GM03348 (cell line): ENCODE data around the gene TNFAIP3.
"Not testable (repeated sequence)": the region's sequence is repeated elsewhere in the genome, so short reads cannot be mapped to it uniquely, and the experiment has no call there.

Experiments
- DNase-seq: peaks from one replicate; pipeline ENCODE4 v3.0.0; 2012; ENCODE audit warnings: low spot score

The TNFAIP3 gene

DNA sequence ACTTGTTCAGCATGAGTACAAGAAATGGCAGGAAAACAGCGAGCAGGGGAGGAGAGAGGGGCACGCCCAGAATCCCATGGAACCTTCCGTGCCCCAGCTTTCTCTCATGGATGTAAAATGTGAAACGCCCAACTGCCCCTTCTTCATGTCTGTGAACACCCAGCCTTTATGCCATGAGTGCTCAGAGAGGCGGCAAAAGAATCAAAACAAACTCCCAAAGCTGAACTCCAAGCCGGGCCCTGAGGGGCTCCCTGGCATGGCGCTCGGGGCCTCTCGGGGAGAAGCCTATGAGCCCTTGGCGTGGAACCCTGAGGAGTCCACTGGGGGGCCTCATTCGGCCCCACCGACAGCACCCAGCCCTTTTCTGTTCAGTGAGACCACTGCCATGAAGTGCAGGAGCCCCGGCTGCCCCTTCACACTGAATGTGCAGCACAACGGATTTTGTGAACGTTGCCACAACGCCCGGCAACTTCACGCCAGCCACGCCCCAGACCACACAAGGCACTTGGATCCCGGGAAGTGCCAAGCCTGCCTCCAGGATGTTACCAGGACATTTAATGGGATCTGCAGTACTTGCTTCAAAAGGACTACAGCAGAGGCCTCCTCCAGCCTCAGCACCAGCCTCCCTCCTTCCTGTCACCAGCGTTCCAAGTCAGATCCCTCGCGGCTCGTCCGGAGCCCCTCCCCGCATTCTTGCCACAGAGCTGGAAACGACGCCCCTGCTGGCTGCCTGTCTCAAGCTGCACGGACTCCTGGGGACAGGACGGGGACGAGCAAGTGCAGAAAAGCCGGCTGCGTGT, 11.6 kb downstream of the TNFAIP3 start:
- DNase-seq: no peak

DNA sequence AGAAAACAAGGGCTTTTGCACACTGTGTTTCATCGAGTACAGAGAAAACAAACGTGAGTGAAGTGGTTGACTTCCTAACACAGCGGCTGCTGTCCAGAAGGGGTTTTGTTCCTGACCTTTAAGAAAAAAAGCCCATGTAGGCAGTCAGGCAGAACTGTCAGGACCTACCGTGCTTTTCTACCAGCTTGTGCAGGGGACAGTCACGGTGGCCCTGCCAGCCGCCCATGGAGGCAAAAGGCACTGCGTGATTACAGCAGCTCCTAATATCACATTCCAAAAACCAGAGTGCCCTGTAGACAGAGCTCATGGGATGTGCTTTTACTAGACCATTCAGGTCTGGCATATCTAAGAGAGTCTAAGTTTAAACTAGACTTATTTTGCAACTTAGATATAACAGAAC, 12.2 kb downstream of the TNFAIP3 start:
- DNase-seq: no peak

DNA sequence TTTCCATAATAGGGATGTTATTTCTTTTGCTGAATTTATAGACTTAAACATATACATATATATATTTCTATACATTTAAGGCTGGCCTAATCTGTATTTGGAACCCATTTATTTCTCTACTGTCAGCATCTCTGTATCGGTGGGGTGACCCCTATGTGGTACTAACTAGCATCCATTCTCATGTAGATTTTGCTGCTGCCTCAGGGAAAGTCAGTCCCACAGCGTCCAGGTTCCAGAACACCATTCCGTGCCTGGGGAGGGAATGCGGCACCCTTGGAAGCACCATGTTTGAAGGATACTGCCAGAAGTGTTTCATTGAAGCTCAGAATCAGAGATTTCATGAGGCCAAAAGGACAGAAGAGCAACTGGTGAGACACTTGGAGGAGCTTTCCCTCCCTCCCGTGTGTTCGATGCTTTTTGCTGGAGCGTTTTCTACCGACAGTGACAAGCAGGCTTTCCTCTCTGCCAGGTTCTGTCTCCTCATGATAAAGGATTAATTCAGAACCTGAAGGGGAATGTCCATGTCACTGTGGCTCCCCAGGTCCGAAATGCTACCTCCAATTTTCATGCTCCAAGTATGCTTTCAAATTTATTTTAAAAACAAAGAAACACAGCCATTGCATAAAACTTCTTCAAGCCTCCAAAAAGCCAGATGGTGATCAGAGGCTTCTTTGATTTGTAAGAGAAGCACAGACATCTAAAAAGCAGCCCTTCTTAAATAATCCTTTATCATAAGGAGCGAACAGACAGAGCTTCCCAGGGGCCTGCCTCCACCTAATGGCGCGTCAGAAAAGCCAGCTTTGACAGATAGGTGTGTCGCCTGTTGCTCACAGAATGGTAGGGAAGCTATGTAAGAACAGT, 13.1 kb downstream of the TNFAIP3 start:
- no peak for DNase-seq

DNA sequence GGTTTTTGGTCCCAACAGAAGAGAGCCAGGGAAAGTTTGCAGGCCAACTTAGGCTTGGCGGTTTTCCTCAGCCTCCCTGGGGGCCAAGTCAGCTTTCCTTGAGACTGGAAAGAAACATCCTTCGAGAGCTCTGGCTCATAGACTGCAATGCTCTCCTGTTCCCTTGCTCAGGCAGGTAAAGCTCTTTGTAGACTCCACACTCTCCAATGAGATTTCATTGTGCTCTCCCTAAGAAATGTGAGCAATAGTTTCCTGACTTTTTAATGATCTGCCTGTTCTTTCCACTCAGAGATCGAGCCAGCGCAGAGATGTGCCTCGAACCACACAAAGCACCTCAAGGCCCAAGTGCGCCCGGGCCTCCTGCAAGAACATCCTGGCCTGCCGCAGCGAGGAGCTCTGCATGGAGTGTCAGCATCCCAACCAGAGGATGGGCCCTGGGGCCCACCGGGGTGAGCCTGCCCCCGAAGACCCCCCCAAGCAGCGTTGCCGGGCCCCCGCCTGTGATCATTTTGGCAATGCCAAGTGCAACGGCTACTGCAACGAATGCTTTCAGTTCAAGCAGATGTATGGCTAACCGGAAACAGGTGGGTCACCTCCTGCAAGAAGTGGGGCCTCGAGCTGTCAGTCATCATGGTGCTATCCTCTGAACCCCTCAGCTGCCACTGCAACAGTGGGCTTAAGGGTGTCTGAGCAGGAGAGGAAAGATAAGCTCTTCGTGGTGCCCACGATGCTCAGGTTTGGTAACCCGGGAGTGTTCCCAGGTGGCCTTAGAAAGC, 13.9 kb downstream of the TNFAIP3 start:
- DNase-seq: no peak

DNA sequence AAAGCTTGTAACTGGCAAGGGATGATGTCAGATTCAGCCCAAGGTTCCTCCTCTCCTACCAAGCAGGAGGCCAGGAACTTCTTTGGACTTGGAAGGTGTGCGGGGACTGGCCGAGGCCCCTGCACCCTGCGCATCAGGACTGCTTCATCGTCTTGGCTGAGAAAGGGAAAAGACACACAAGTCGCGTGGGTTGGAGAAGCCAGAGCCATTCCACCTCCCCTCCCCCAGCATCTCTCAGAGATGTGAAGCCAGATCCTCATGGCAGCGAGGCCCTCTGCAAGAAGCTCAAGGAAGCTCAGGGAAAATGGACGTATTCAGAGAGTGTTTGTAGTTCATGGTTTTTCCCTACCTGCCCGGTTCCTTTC, 14.4 kb downstream of the TNFAIP3 start:
- no peak for DNase-seq

DNA sequence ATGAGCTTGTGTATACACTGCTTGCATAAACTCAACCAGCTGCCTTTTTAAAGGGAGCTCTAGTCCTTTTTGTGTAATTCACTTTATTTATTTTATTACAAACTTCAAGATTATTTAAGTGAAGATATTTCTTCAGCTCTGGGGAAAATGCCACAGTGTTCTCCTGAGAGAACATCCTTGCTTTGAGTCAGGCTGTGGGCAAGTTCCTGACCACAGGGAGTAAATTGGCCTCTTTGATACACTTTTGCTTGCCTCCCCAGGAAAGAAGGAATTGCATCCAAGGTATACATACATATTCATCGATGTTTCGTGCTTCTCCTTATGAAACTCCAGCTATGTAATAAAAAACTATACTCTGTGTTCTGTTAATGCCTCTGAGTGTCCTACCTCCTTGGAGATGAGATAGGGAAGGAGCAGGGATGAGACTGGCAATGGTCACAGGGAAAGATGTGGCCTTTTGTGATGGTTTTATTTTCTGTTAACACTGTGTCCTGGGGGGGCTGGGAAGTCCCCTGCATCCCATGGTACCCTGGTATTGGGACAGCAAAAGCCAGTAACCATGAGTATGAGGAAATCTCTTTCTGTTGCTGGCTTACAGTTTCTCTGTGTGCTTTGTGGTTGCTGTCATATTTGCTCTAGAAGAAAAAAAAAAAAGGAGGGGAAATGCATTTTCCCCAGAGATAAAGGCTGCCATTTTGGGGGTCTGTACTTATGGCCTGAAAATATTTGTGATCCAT, 15.3 kb downstream of the TNFAIP3 start:
- no peak for DNase-seq

DNA sequence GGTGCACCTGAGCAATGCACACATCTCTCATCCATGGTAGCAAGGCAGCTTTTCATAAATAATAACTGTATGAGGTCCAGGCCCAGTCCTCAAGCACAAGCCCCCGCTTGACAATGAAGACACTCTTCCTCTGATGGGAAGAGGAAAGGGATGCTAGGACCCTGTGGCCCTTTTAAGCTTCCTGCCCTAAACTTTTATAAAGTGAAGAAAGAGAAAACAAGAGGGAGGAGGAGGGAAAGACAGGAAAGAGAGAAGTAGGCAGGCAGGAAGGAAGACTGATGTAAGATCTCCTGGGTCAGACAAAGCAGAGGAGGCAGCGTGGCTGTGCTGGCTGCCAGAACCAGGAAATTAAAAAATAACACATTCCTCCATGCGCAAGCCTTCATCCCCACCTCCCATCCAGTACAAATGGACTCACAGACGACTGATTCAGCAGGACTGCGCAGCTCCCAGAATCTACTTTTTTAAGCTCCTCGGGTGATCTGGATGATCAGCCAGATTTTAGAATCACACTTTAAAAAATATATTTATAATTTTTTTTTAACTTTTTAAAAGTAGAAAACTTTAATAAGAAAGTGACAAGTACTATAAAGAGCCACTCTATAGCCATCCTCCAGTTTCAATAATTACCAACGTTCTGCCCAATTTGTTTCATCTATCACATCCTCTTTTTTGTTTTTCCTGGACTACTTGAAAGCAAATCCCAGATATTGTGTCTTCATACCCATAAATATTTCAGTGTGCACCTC, 16.5 kb downstream of the TNFAIP3 start:
- no peak for DNase-seq

DNA sequence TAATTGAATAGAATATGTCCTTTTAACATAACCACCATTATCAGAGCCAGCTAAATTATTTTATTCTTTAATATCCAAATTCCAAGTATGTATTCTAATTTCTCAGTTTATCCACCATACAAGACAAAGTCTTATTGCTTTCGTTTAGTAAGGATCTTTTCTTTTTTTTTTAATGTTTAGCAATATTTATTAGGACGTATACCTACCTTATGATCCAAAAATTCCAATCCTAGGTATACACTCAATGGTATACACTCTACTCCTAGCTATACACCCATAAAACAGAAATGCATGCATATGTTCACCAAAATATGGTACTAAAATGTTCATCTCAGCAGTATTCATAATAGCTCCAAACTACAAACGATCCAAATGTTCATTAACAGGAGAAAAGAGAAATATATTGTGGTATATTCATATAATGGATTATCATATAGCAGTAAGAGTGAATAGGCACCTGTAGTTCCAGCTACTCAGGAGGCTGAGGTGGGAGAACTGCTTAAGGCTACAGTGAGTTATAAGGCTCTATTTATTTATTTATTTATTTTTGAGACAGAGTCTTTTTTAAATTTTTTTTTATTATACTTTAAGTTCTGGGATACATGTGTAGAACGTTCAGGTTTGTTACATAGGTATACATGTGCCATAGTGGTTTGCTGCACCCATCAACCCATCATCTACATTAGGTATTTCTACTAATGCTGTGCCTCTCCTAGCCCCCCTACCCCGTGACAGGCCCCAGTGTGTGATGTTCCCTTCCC, 17.3 kb downstream of the TNFAIP3 start:
- no peak for DNase-seq

DNA sequence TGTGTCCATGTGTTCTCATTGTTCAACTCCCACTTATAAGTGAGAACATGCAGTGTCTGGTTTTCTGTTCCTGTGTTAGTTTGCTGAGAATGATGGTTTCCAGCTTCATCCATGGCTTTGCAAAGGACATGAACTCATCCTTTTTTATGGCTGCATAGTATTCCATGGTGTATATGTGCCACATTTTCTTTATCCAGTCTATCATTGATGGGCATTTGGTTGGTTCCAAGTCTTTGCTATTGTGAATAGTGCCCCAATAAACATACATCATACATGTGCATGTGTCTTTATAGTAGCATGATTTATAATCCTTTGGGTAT, 17.8 kb downstream of the TNFAIP3 start:
- DNase-seq: not testable (repeated sequence)

DNA sequence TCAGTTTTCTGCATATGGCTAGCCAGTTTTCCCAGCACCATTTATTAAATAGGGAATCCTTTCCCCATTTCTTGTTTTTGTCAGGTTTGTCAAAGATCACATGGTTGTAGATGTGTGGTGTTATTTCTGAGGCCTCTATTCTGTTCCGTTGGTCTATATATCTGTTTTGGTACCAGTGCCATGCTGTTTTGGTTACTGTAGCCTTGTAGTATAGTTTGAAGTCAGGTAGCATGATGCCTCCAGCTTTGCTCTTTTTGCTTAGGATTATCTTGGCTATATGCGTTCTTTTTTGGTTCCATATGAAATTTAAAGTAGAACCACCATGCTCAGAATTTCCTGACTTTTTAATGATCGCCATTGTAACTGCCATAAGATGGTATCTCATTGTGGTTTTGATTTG, 19.2 kb downstream of the TNFAIP3 start:
- DNase-seq: not testable (repeated sequence)

DNA sequence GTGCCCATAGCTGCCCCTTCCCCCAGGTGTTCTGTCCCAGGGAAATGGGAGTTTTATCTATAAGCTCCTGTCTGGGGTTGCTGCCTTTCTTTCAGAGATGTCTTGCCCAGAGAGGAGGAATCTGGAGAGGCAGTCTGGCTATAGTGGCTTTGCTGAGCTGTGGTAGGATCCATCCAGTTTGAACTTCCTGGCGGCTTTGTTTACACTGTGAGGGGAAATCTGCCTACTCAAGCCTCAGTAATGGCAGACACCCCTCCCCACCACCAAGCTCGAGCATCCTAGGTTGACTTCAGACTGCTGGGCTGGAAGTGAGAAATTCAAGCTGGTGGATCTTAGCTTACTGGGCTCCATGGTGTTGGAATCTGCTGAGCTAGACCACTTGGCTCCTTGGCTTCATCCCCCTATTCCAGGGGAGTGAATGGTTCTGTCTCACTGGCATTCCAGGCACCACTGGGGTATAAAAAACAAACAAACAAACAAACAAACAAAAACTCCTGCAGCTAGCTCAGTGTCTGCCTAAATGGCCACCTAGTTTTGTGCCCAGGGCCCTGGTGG, 24.0 kb downstream of the TNFAIP3 start:
- DNase-seq: no peak

DNA sequence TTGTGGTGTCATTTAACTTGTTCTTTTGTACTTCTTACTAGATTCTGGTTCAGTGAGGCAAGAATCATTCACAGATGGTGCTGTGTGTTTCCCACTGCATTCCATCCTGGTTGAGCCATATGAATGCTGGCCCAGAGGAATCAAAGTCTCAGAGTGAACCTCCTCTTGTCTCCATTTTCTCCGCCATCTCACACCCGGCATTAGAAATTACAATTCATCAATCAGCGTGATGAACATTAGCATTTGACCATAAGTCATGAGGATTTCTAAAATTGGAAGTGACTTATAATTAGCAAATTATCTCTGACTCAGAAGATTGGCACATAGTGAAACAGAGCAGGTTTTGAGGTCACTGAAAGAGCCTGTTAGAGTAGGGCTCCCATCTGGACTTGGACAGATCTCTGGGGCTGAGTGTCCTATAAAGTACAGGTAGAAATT, 25.2 kb downstream of the TNFAIP3 start:
- DNase-seq: peak; percentile 84

DNA sequence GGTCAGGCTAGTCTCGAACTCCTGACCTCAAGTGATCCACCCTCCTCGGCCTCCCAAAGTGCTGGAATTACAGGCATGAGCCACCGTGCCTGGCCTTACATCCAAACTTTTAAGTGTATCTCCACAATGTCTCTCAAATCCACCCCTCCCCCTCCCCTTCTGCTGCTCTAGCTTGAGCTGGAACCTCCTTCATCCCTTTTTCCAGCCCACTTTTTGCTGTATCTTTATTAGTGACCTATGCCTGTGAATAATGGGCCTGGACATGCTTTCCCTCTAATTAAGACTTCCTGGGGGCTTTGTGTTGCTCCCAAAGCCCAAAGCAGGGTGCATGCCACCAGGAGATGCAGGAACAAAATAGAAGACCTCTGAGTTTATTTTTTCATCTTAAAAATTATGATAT, 26.1 kb downstream of the TNFAIP3 start:
- DNase-seq: no peak

DNA sequence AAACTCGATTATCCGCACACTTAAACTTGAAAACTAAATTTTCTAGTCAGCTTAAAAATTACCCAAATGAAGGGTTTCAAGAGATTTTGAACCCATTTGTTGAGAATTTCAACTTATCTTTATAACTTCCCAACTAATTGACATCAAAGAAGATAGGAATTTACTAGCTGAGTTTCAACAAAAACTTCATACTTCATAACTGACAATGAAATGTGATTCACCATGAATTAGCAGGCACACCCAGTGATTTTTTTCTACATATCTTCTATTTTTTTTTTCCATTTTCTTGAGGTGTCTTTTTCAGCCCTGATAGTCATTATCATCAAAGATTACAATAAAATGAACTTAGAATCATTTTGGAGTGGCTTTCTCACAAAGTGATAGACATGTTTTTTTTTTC, 26.7 kb downstream of the TNFAIP3 start:
- DNase-seq: peak; percentile 58

DNA sequence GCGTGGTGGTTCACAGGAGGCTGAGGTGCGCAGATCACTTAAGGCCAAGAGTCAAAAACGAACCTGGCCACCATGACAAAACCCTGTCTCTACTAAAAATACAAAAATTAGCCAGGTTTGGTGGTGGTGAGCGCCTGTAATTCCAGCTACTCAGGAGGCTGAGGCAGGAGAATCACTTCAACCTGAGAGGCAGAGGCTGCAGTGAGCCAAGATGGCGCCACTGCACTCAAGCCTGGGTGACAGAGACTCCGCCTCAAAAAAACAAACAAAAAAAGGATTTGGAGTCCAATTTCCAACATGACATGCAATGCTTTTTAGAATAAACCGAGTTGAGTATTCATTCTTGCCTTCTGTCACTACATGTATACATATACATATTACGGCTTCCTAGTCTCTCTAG, 27.3 kb downstream of the TNFAIP3 start:
- not testable (repeated sequence) for DNase-seq

DNA sequence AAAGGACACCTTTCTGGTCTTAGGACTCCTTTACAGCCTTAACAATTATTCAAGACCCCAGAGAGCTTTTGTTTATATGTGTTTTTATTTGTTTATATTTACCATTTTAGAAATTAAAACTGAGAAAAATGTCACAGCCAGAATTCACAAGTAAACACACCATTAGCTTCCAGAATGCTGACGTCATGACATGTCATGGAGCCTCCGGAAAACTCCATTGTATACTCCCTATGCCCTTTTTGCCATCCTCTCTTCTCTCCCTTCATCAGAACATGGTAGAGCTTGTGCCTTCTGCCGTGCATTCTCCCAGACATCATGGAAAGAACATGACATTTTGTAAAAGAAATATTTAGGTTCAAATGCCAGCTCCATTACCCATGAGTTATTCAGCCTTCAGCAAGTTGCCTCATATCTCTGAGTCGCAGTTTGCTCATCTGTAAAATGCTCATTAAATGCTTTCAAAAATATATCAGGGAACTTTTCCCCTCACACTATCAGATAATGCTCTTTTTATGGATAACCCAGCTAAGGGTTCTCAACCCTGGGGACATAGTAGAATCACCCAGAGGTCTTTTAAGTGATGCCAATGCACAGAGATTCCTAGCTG, 27.8 kb downstream of the TNFAIP3 start:
- peak; percentile 35 for DNase-seq

DNA sequence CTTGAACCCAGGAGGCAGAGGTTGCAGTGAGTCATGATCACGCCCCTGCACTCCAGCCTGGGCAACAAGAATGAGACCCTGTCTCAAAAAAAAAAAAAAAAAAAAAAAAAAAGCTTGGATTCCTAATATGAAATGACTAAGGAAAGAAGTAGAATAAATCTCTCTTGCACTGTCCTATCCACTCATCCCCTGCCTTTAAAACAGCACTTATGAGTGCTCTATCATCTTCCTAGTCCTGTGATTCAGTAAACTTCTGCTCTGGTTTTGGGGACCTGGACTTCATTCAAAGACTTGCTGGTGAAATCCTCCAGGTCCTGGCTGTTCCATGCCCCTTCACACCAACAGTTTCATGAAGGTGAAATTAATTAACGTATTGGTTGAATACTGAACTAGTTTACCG, 29.6 kb downstream of the TNFAIP3 start:
- DNase-seq: no peak

DNA sequence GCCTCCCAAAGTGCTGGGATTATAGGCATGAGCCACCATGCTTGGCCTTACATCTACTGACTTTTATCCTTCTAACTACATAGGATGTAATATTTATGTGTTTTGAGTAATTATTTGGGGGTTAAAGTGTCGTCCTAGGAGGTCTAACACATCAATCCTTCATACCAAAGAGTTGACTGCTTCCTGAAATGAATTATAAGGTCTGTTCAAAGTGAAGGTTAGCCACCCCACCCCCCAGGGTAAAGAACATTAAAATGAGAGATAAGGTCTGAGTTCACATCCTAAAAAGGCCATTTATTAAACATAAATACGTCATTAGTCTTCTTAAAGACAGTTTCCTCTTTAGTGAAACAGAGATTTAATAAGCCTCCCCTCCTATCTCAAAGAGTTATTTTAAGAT, 33.8 kb downstream of the TNFAIP3 start:
- no peak for DNase-seq

DNA sequence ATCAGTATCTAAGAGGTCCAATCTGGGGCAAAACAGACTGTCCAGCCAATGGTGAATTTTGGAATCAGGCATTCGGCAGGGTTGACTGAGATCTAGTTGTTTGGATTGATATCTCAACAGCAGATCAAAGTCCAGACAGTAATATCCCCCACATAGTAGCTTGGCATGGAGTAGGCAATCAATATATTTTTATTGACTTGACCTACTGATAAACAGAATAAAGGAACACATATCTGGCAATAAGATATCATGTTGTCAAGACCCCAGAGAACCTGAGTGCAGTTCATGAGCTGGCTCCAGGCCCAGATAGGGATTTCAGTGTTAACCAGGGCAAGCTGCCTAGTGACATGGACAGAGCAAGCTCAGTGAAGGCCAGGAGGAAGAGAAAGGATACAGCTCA, 34.4 kb downstream of the TNFAIP3 start:
- no peak for DNase-seq

DNA sequence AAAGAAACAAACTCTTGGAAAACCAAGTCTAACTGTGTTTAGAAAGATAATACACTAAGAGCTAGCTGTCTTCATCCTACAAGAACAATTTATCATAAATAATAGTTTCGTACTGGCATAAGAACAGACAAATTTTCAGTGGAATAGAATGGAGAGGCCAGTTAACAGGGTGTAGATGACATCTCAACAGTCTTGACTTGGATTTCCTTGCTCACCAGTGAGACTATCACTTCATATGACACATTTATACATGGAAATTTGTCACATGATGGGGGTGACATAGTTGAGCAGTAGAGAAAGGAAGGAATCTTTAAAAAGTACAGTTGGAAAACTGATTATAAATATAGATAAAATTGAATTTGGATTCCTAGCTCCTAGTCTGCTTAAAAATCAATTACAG, 35.6 kb downstream of the TNFAIP3 start:
- no peak for DNase-seq
